ENCODE measurements around the gene CCL24.
"Not testable (repeated sequence)": the region's sequence is repeated elsewhere in the genome, so short reads cannot be mapped to it uniquely, and the experiment has no call there.

- TF ChIP-seq SMC3 (IDR thresholded peaks at IDR 0.05; ENCODE audit: low read depth, low read length); CTCF (conservative IDR thresholded peaks at IDR 0.05; ENCODE audit: low read depth, low read length); CEBPB (IDR thresholded peaks at IDR 0.05; ENCODE audit: low read depth, low read length); MAZ (IDR thresholded peaks at IDR 0.05; ENCODE audit: borderline replicate concordance, low read depth, low read length); RCOR1 (IDR thresholded peaks at IDR 0.05; ENCODE audit: insufficient replicate concordance, low read length); BHLHE40 (IDR thresholded peaks at IDR 0.05; ENCODE audit: low read depth, low read length); POLR2A (IDR thresholded peaks at IDR 0.05; ENCODE audit: low read depth, low read length); RFX5 (IDR thresholded peaks at IDR 0.05; ENCODE audit: low read depth, low read length); RAD21 (IDR thresholded peaks at IDR 0.05; ENCODE audit: low read length): not testable (repeated sequence)
These were observed 30.5 kb downstream of the CCL24 start for GRCh38 chr7:75783058-75783457.

Data from IMR-90 (cell line).